MM.1S (cell line): ENCODE data around the gene ANKK1.

Source experiments
- DNase-seq: peaks from one replicate; pipeline ENCODE4 v3.0.0-alpha.2; 2015
- H2AFZ ChIP-seq: fragments of 300-600 bp; sonication (generic); 2 replicates; pipeline ENCODE4 v1.6.0; 2016; ENCODE audit warnings: antibody characterized with exemption, low read length
- H3F3A ChIP-seq: fragments of 300-600 bp; sonication (generic); 2 replicates; pipeline ENCODE4 v1.6.1; 2016; ENCODE audit warnings: mild to moderate bottlenecking, antibody characterized with exemption, low read length, moderate library complexity, mixed read lengths; ENCODE audit not compliant: insufficient read depth
- H3K27ac ChIP-seq: fragments of 300-600 bp; sonication (generic); 2 replicates; pipeline ENCODE4 v1.5.1; 2016; ENCODE audit warnings: mild to moderate bottlenecking, low read length
- H3K27me3 ChIP-seq: fragments of 300-600 bp; sonication (generic); replicated peaks from 2 replicates; pipeline ENCODE4 v1.6.0; 2016; ENCODE audit warnings: low read length; ENCODE audit not compliant: insufficient read depth
- H3K36me3 ChIP-seq: fragments of 300-600 bp; sonication (generic); replicated peaks from 2 replicates; pipeline ENCODE4 v1.6.1; 2016; ENCODE audit warnings: mild to moderate bottlenecking, low read length, mixed read lengths; ENCODE audit not compliant: insufficient read depth
- H3K4me1 ChIP-seq: fragments of 300-600 bp; sonication (generic); 2 replicates; pipeline ENCODE4 v1.6.1; 2016; ENCODE audit warnings: low read length, mixed read lengths
- H3K4me2 ChIP-seq: fragments of 300-600 bp; sonication (generic); 2 replicates; pipeline ENCODE4 v1.6.0; 2016; ENCODE audit warnings: low read depth, low read length
- H3K4me3 ChIP-seq: fragments of 300-600 bp; sonication (generic); 2 replicates; pipeline ENCODE4 v1.5.1; 2016; ENCODE audit warnings: low read length, mixed read lengths
- H3K79me2 ChIP-seq: fragments of 300-600 bp; sonication (generic); 2 replicates; pipeline ENCODE4 v1.6.1; 2016; ENCODE audit warnings: mixed run types, low read length, mixed read lengths
- H3K9ac ChIP-seq: fragments of 300-600 bp; sonication (generic); 2 replicates; pipeline ENCODE4 v1.6.1; 2016; ENCODE audit warnings: low read length, mixed read lengths
- H3K9me2 ChIP-seq: fragments of 300-600 bp; sonication (generic); replicated peaks from 2 replicates; pipeline ENCODE4 v1.6.1; 2016; ENCODE audit warnings: mild to moderate bottlenecking, low read length, mixed read lengths; ENCODE audit not compliant: insufficient read depth
- H3K9me3 ChIP-seq: fragments of 300-600 bp; sonication (generic); replicated peaks from 2 replicates; pipeline ENCODE4 v1.6.1; 2016; ENCODE audit warnings: mild to moderate bottlenecking, low read length, mixed read lengths; ENCODE audit not compliant: insufficient read depth
- H4K20me1 ChIP-seq: fragments of 300-600 bp; sonication (generic); 2 replicates; pipeline ENCODE4 v1.6.1; 2016; ENCODE audit warnings: mild to moderate bottlenecking, low read length, moderate library complexity, mixed read lengths; ENCODE audit not compliant: insufficient read depth
- EZH2 ChIP-seq: fragments of 300-600 bp; sonication (generic); optimal IDR thresholded peaks from 2 replicates; pipeline ENCODE3; 2017; ENCODE audit warnings: low read depth, mild to moderate bottlenecking, antibody characterized with exemption, low read length, mixed read lengths
- EZH2phosphoT487 ChIP-seq: fragments of 300-600 bp; sonication (generic); IDR thresholded peaks from 2 replicates; pipeline ENCODE4 v1.6.1; 2018; ENCODE audit warnings: antibody characterized with exemption, low read length
- TF ChIP-seq, protein P1 (sequence below): fragments of 300-600 bp; sonication (generic); IDR thresholded peaks from 2 replicates; pipeline ENCODE4 v1.5.1; 2016; ENCODE audit warnings: antibody characterized with exemption, low read length, mixed read lengths

ANKK1 gene

DNA sequence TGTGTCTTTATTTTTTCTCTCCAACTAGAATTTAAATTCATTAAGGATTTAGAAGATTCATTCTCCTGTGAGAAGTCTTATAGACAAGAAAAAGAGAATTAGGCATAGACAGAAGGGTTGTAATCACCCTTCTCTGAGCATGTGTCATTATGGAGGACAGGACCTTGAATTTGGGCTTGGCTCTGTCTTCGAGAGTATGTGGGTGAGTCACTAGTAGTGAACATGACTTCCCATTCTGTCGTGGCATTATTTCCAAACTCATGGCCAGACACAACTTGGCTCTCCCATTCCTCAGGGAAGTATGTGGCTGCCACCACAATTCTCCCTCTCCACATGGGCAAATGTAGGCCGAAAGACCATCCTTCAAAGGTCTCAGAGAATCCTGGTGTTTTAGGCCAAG lies 14.3 kb upstream of the ANKK1 start:
- TF ChIP-seq, protein P1, sequence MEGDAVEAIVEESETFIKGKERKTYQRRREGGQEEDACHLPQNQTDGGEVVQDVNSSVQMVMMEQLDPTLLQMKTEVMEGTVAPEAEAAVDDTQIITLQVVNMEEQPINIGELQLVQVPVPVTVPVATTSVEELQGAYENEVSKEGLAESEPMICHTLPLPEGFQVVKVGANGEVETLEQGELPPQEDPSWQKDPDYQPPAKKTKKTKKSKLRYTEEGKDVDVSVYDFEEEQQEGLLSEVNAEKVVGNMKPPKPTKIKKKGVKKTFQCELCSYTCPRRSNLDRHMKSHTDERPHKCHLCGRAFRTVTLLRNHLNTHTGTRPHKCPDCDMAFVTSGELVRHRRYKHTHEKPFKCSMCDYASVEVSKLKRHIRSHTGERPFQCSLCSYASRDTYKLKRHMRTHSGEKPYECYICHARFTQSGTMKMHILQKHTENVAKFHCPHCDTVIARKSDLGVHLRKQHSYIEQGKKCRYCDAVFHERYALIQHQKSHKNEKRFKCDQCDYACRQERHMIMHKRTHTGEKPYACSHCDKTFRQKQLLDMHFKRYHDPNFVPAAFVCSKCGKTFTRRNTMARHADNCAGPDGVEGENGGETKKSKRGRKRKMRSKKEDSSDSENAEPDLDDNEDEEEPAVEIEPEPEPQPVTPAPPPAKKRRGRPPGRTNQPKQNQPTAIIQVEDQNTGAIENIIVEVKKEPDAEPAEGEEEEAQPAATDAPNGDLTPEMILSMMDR: no peak
- TF ChIP-seq EZH2 (no peak), EZH2phosphoT487 (no peak)
- H3K9me2 ChIP-seq: no peaks in the 10 kb centered on the region
- no peak overlapping the region for H3K9ac ChIP-seq
- no peaks in the 10 kb centered on the region for H3K36me3 ChIP-seq
- H3K4me3 ChIP-seq: no peak overlapping the region
- no peak overlapping the region for H2AFZ ChIP-seq
- H3K9me3 ChIP-seq: no peaks in the 10 kb centered on the region
- H3K27me3 ChIP-seq: no peaks in the 10 kb centered on the region
- no peaks in the 10 kb centered on the region for H3K79me2 ChIP-seq
- H4K20me1 ChIP-seq: no peaks in the 10 kb centered on the region
- no peak overlapping the region for H3K27ac ChIP-seq
- no peak for DNase-seq
- H3K4me2 ChIP-seq: no peak overlapping the region
- no peaks in the 10 kb centered on the region for H3F3A ChIP-seq
- no peaks in the 10 kb centered on the region for H3K4me1 ChIP-seq

GRCh38 chr11:113373981-113374560 lies 13.5 kb upstream of the ANKK1 start:
- Histone ChIP-seq H3K9ac (no peak overlapping the region), H2AFZ (no peak overlapping the region)

DNA sequence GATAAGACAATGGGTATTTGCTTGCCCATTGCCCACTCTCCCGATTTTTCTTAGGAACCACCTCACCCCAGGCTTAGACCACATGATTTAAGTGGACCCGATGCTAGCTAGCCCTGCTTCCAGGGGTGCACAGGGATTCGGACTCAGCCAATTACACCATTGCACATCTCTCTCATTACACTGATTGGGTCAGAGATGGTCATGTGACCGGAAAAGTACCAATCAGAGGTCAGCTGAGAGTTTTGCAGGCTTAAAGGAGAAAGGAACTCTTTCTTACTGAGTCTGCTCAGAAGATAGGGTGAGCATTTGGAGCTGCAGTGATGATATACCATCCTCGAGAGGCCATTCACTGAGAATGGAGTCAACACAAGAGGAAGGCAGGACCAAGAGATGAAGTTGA lies 12.2 kb upstream of the ANKK1 start:
- H3K4me3 ChIP-seq: no peak overlapping the region
- TF ChIP-seq EZH2phosphoT487 (no peak), EZH2 (no peak)
- TF ChIP-seq, protein P1: no peak
- no peak overlapping the region for H3K9ac ChIP-seq
- H3K36me3 ChIP-seq: no peaks in the 10 kb centered on the region
- no peak overlapping the region for H3K4me2 ChIP-seq
- H3K9me3 ChIP-seq: no peaks in the 10 kb centered on the region
- H3K27ac ChIP-seq: no peak overlapping the region
- H4K20me1 ChIP-seq: no peaks in the 10 kb centered on the region
- H2AFZ ChIP-seq: no peak overlapping the region
- H3K79me2 ChIP-seq: no peaks in the 10 kb centered on the region
- no peaks in the 10 kb centered on the region for H3K27me3 ChIP-seq
- no peaks in the 10 kb centered on the region for H3F3A ChIP-seq
- no peaks in the 10 kb centered on the region for H3K9me2 ChIP-seq
- H3K4me1 ChIP-seq: no peaks in the 10 kb centered on the region
- no peak for DNase-seq

More at GRCh38 chr11:113373981-113374560, 13.5 kb upstream of the ANKK1 start:
- no peaks in the 10 kb centered on the region for H4K20me1 ChIP-seq
- TF ChIP-seq, protein P1: no peak
- H3K27ac ChIP-seq: no peak overlapping the region
- no peaks in the 10 kb centered on the region for H3K9me2 ChIP-seq
- no peak overlapping the region for H3K4me3 ChIP-seq
- H3K27me3 ChIP-seq: no peaks in the 10 kb centered on the region
- DNase-seq: no peak
- H3K4me2 ChIP-seq: no peak overlapping the region
- no peaks in the 10 kb centered on the region for H3F3A ChIP-seq
- H3K79me2 ChIP-seq: no peaks in the 10 kb centered on the region
- no peaks in the 10 kb centered on the region for H3K9me3 ChIP-seq
- H3K4me1 ChIP-seq: no peaks in the 10 kb centered on the region
- no peaks in the 10 kb centered on the region for H3K36me3 ChIP-seq
